Bronchial epithelial cell (primary cell): Measurements from ENCODE around the gene NOCT. TPM values are rescaled to one million over a fixed set of nuclear protein-coding genes. Genes with fewer than 3 reads are reported as not detected.
A peak's percentile ranks its signal among the peaks of the same experiment; 100 is the strongest.

Source experiments
- DNase-seq: peaks from one replicate; pipeline ENCODE4 v3.0.0-alpha.2; 2010; ENCODE audit warnings: low read depth
- FAIRE-seq: peaks from 2 replicates; lab custom pipeline; 2011; peaks lifted over from hg19 to GRCh38; lab: Jason Lieb, UNC
- H3K27me3 ChIP-seq: 2 replicates; pipeline ENCODE4 v1.5.1; 2011; ENCODE audit warnings: low read length; ENCODE audit not compliant: control insufficient read depth, insufficient read depth
- H3K36me3 ChIP-seq: 2 replicates; pipeline ENCODE4 v1.5.1; 2011; ENCODE audit warnings: low read length; ENCODE audit not compliant: control insufficient read depth, insufficient read depth
- H3K4me3 ChIP-seq: 2 replicates; pipeline ENCODE4 v1.5.1; 2011; ENCODE audit warnings: mild to moderate bottlenecking, low read depth, low read length, control low read depth
- total RNA-seq: library from RNA; depleted of rRNA; stranded (reverse); fragments of >200 nt; gene quantifications from 2 replicates; pipeline ENCODE4 v1.2.1, GENCODE V29; 2014
- TF ChIP-seq, protein P1 (sequence below): IDR thresholded peaks from 2 replicates; pipeline ENCODE4 v1.5.1; 2011; ENCODE audit warnings: mild to moderate bottlenecking, moderate library complexity, low read length, control low read depth, inconsistent platforms; ENCODE audit not compliant: insufficient read depth, severe bottlenecking

NOCT gene
- total RNA-seq, 1 donor from 2014 or later, result 8.4 TPM

DNA sequence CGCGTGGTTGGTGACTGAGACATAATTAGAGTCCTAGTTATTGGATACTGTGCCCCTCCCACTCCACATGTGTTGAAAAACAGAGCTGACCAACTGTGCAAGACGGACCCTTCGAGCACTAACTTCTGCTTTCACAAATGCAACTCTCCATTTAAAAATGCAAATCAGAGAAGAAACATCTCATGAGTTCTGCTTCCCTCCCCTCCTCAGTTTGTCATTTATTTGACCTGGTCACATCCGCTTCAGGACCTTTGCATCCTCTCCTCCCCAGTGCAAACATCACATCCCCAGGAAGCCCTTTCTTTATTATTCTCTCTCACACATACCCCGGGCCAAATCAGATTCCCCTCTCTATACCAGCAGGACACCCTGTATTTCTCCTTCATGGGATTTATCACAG, 38.1 kb upstream of the NOCT start:
- no peak for DNase-seq
- Histone ChIP-seq H3K4me3 (no peak overlapping the region), H3K36me3 (no peaks in the 10 kb centered on the region), H3K27me3 (no peaks in the 10 kb centered on the region)
- no peak for FAIRE-seq
- TF ChIP-seq, protein P1, sequence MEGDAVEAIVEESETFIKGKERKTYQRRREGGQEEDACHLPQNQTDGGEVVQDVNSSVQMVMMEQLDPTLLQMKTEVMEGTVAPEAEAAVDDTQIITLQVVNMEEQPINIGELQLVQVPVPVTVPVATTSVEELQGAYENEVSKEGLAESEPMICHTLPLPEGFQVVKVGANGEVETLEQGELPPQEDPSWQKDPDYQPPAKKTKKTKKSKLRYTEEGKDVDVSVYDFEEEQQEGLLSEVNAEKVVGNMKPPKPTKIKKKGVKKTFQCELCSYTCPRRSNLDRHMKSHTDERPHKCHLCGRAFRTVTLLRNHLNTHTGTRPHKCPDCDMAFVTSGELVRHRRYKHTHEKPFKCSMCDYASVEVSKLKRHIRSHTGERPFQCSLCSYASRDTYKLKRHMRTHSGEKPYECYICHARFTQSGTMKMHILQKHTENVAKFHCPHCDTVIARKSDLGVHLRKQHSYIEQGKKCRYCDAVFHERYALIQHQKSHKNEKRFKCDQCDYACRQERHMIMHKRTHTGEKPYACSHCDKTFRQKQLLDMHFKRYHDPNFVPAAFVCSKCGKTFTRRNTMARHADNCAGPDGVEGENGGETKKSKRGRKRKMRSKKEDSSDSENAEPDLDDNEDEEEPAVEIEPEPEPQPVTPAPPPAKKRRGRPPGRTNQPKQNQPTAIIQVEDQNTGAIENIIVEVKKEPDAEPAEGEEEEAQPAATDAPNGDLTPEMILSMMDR, result no peak

DNA sequence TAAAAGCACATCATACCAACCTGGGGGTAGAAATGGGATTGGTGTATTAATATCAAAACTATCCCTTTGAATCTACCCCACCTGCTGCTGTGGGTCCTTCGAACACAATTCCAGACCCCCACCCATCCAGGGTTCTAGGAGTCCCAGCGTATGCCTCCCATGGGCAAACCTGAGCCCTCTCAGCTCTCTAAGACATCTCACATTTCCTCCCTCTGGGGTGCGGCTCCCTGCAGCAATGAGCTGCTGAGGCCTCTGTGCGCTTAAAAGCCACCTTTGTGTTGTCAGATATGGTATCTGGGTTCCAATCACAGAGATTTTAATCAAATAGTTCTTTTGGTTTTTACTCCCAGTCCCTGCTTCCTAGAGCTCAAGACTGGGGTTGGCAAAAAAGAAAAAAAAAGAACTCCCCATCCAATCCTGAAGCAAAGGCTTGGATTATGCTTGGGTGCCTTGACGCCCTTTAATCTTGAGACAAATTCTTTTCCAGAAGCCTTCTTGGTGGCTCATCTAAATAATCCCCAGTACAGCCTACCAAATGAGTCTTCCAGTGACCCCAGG, 37.5 kb upstream of the NOCT start:
- Histone ChIP-seq H3K4me3 (no peak overlapping the region), H3K27me3 (no peaks in the 10 kb centered on the region), H3K36me3 (no peaks in the 10 kb centered on the region)
- DNase-seq, result no peak
- TF ChIP-seq, protein P1, result no peak
- no peak for FAIRE-seq

DNA sequence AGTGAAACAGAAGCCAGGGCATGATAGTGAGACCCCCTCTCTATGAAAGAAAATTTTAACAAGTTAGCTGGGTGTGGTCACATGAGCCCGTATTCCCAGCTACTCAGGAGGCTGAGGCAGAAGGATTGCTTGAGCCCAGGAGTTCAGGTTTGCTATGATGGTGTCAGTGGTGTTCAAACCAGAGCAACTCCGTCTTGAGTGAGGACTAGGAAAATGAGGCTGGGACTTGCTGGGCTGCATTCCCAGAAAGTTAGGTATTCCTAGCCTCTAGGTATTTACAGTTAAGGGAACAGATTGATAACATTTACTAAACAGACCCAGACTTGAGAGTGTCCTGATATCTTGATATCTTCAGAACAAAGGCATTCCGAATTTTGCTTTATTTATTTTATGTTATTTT, 37.0 kb upstream of the NOCT start:
- Histone ChIP-seq H3K4me3 (no peak overlapping the region), H3K36me3 (no peaks in the 10 kb centered on the region), H3K27me3 (no peaks in the 10 kb centered on the region)
- TF ChIP-seq, protein P1, result no peak
- DNase-seq (peak; percentile 60), FAIRE-seq (no peak)

DNA sequence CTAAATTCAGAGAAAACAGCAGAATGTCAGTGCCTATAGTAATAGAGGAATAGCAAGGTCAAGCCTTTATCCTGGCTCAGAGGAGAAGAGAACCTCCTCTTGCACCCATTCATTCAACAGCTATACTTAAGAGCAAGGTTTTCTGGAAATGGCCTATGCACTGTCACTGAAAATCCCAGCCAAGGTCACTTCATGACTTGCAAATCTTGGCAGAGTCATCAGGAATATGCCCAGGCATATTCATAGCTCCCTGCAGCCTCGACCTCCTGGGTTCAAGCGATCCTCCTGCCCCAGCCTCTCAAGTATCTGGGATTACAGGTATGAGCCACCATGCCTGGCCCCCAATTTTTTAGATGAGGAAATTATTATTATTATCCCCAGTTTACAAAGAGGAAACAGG, 35.8 kb upstream of the NOCT start:
- H3K4me3 ChIP-seq, result no peak overlapping the region
- FAIRE-seq, result no peak
- DNase-seq, result peak; percentile 10

DNA sequence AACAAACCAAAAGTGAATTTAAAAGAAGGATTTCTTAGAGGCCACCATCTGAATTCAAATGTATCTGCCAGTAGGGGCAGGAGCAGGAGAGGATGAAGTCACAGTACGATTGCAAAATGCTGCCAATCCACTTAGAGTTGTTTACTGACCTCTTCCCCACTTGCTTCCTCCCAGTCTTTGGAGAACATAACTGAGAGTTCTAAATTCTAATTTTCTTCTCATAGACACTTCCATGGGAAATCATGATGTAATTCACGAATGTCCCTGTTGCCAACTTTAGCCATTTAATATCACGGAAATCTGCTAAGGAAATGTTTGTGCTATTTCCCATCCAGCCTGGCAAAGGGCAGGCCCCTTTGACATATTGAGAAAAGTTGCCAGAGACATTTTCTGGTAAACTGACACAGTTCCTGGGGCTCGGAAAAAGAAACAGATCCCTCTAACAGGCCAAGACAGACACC, 33.6 kb upstream of the NOCT start:
- Histone ChIP-seq H3K4me3 (no peak overlapping the region), H3K27me3 (no peaks in the 10 kb centered on the region), H3K36me3 (no peaks in the 10 kb centered on the region)
- peak; percentile 74 for DNase-seq
- TF ChIP-seq, protein P1, result peak; percentile 39
- no peak for FAIRE-seq

More for the DNA sequence above, 35.8 kb upstream of the NOCT start:
- no peaks in the 10 kb centered on the region for H3K36me3 ChIP-seq
- H3K27me3 ChIP-seq, result no peaks in the 10 kb centered on the region
- TF ChIP-seq, protein P1, result no peak

DNA sequence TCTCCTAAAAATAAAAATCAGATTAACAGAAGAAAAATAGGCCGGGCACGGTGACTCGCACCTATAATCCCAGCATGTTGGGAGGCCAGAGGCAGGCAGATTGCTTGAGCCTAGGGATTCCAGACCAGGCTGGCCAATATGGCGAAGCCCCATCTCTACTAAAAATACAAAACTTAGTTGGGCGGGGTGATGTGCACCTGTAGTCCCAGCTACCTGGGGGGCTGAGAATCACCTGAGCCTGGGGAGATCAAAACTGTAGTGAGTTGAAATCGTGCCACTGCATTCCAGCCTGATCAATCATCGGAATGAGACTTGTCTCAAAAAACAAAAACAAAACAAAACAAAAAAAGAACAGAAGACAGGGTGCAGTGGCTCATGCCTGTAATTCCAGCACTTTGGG, 32.8 kb upstream of the NOCT start:
- Histone ChIP-seq H3K4me3 (no peak overlapping the region), H3K36me3 (no peaks in the 10 kb centered on the region), H3K27me3 (no peaks in the 10 kb centered on the region)
- TF ChIP-seq, protein P1, result no peak
- DNase-seq, result peak; percentile 24
- FAIRE-seq, result no peak
